Kidney glomerular epithelial cell (primary cell): ENCODE measurements around the gene NEDD4L.
"Not testable (repeated sequence)": the region's sequence is repeated elsewhere in the genome, so short reads cannot be mapped to it uniquely, and the experiment has no call there.

Experiments
- DNase-seq: peaks from one replicate; lab custom pipeline; 2025; lab: John Stamatoyannopoulos, UW

NEDD4L gene

GRCh38 chr18:58043491-58044369, at the start of gene NEDD4L:
Gene NEDD4L (plus strand): TSS chr18:58044226. CDS start chr18:58044661, 435 bp downstream.
- DNase-seq: peak; percentile 58

- DNase-seq: no peak
These were observed 48.7 kb upstream of the NEDD4L start for GRCh38 chr18:57995331-57995730.

GRCh38 chr18:57996894-57997293, 47.1 kb upstream of the NEDD4L start:
- not testable (repeated sequence) for DNase-seq

GRCh38 chr18:57997820-57998219, 46.2 kb upstream of the NEDD4L start:
- DNase-seq: no peak

GRCh38 chr18:57998461-57998860, 45.6 kb upstream of the NEDD4L start:
- DNase-seq: no peak

GRCh38 chr18:58004317-58004716, 39.7 kb upstream of the NEDD4L start:
- peak; percentile 50 for DNase-seq

GRCh38 chr18:58005011-58005410, 39.0 kb upstream of the NEDD4L start:
- DNase-seq: peak; percentile 1

- DNase-seq: no peak
These were observed 38.0 kb upstream of the NEDD4L start for GRCh38 chr18:58005885-58006523.

GRCh38 chr18:58009166-58009565, 34.9 kb upstream of the NEDD4L start:
- DNase-seq: no peak

GRCh38 chr18:58010265-58010664, 33.8 kb upstream of the NEDD4L start:
- DNase-seq: no peak

GRCh38 chr18:58012356-58012755, 31.7 kb upstream of the NEDD4L start:
- no peak for DNase-seq

- peak; percentile 24 for DNase-seq
These were observed 30.5 kb upstream of the NEDD4L start for GRCh38 chr18:58013241-58014211.

GRCh38 chr18:58015065-58015780, 28.8 kb upstream of the NEDD4L start:
- no peak for DNase-seq

GRCh38 chr18:58017267-58017666, 26.8 kb upstream of the NEDD4L start:
- DNase-seq: no peak

GRCh38 chr18:58020567-58021107, 23.4 kb upstream of the NEDD4L start:
- DNase-seq: no peak

GRCh38 chr18:58021504-58021903, 22.5 kb upstream of the NEDD4L start:
- DNase-seq: no peak

GRCh38 chr18:58023108-58023507, 20.9 kb upstream of the NEDD4L start:
- no peak for DNase-seq

- no peak for DNase-seq
These were observed 19.9 kb upstream of the NEDD4L start for GRCh38 chr18:58024139-58024538.

GRCh38 chr18:58025205-58025604, 18.8 kb upstream of the NEDD4L start:
- no peak for DNase-seq

GRCh38 chr18:58025733-58026132, 18.3 kb upstream of the NEDD4L start:
- DNase-seq: no peak

- DNase-seq: no peak
These were observed 17.6 kb upstream of the NEDD4L start for GRCh38 chr18:58026395-58026794.
